ENCODE data around the gene MORN3.
A peak's percentile ranks its signal among the peaks of the same experiment; 100 is the strongest.
"Not testable (repeated sequence)": the region's sequence is repeated elsewhere in the genome, so short reads cannot be mapped to it uniquely, and the experiment has no call there.

The MORN3 gene

GRCh38 chr12:121638298-121639202 is 30.9 kb downstream of the MORN3 start:
- DNase-seq (ENCODE audit: low spot score), result no peak

- no peak for DNase-seq (ENCODE audit: low spot score)
Measured at GRCh38 chr12:121637231-121637914, 32.1 kb downstream of the MORN3 start.

GRCh38 chr12:121634836-121635235 is 34.6 kb downstream of the MORN3 start:
- no peak for DNase-seq (ENCODE audit: low spot score)

- DNase-seq (ENCODE audit: low spot score), result not testable (repeated sequence)
Measured at GRCh38 chr12:121633833-121634196, 35.6 kb downstream of the MORN3 start.

- DNase-seq (ENCODE audit: low spot score), result no peak
Measured at GRCh38 chr12:121632069-121632970, 37.1 kb downstream of the MORN3 start.

DNA sequence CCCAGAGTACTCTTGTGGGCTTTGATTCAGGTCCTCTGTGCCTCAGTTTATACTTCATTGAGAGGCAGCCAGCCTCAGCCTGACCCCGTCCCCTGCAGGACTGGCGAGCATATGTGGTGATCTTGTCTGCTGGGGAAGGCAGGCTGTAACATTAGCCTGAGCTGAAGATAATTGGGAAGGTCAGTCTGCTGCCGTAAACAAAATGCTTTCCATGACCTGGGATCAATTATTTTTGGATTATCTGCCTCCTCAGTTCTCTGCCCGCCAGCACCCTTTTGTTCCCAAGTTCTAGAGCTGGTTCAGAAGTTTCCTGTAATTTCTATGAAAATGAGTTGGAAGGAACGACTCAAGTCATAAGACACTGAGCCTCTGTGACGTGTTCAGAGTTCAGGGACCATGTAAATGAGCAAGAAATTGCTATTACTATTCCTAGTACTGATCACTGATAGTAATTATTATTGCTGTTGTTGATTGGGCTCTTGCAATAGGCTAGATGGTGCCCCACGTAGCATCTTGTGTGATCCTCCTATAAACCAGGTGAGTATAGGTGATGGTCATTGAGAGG is 38.6 kb downstream of the MORN3 start:
- DNase-seq (ENCODE audit: low spot score), result no peak

- DNase-seq (ENCODE audit: low spot score), result no peak
Measured at GRCh38 chr12:121628536-121628935, 40.9 kb downstream of the MORN3 start.

GRCh38 chr12:121628037-121628436 is 41.4 kb downstream of the MORN3 start:
- DNase-seq (ENCODE audit: low spot score), result no peak

DNA sequence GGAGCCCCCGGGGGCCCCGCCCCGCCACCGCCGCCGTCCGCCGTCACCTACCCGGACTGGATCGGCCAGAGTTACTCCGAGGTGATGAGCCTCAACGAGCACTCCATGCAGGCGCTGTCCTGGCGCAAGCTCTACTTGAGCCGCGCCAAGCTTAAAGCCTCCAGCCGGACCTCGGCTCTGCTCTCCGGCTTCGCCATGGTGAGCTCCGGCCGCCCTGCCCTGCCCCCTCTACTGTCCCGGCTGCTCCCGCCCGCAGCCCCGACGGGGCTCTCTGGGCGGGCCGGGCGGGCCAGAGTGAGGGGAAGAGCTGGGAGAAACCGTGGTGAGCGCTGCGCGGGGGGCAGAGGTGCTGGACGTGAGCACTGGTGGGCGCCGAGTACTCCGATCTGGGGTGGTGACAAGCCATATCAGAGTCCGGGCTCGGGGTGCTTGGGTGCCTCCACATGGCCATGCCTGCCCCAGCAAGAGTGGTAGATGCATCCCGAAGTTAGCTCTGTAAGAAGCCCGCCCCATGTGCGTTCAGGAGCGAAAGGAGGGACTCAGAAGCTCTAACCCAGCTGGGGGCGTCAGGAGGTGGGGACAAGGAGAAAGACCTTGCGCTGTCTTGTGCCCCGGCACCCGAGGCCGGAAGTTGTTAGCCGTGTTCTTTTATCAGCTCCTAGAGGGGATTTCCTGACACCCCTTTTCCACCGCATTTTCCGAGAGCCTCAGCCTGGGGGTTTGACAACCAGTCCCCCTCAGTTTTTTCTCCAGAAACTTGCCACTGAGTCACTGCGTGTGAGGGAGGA is 42.4 kb downstream of the MORN3 start:
- DNase-seq (ENCODE audit: low spot score), result peak; percentile 78

- DNase-seq (ENCODE audit: low spot score), result peak; percentile 95
Measured at GRCh38 chr12:121626087-121626852, 43.2 kb downstream of the MORN3 start, which contains the start of gene ORAI1. TSS of gene ORAI1 (plus strand) at chr12:121626530.

DNA sequence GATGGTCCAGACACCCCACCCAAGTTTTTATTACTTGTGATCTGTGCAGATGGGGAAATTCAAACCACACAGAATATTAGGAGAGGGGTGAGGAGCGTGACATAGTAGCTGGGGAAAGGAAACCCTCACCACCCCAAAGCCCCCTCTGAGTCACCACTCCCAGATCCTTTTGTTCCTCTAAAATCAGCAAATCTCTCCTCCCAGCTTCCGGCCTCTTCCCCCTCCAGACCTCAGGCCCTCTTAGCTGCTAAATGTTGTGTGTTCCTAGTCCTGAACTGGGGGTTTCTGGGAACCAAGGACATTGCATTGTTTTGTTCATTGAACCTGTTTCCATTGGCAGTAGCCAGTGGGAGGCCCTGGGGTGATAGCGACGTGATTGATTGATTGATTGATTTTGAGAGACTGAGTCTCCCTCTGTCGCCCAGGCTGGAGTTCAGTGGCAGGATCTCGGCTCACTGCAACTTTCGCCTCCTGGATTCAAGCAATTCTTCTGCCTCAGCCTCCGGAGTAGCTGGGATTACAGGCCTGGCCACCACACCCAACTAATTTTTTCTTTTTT is 49.0 kb downstream of the MORN3 start:
- no peak for DNase-seq (ENCODE audit: low spot score)

DNA sequence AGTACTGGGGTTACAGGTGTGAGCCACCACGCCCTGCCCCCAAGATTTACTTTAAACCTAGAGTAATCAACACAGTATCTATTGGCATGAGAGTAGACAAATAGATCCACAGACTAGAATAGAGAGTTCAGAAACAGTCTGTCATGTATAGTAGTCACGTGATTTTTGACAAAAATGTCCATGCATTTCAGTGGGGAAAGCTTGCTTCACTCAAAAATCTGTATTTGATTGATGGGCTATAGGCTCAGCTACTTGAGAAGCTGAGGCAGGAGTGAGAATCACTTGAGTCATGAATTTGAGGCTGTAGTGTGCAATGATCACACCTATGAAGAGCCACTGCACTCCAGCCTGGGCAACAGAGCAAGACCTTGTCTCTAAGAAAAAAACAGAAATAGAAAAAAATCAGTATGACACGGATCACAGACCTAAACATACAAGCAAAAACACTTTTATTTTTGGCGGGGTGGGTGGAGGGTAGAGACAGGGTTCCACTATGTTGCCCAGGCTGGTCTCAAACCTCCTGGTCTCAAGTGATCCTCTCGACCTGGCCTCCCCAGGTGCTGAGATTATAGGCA is 50.7 kb downstream of the MORN3 start:
- no peak for DNase-seq (ENCODE audit: low spot score)

GRCh38 chr12:121614872-121615467 is 54.5 kb downstream of the MORN3 start:
- DNase-seq (ENCODE audit: low spot score), result no peak

DNA sequence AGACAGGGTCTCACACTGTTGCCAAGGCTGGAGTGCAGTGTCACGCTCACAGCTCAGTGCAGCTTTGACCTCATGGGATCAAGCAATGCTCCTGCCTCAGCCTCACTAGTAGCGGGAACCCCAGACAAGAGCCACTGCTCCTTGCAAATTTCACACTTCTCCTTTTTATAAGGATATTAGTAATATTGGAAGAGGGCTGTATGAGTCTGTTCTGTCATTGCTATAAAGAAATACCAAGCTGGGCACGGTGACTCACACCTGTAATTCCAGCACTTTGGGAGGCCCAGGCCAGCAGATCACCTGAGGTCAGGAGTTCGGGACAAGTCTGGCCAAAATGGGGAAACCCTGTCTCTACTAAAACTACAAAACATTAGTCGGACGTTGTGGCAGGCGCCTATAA is 56.0 kb downstream of the MORN3 start:
- no peak for DNase-seq (ENCODE audit: low spot score)

DNA sequence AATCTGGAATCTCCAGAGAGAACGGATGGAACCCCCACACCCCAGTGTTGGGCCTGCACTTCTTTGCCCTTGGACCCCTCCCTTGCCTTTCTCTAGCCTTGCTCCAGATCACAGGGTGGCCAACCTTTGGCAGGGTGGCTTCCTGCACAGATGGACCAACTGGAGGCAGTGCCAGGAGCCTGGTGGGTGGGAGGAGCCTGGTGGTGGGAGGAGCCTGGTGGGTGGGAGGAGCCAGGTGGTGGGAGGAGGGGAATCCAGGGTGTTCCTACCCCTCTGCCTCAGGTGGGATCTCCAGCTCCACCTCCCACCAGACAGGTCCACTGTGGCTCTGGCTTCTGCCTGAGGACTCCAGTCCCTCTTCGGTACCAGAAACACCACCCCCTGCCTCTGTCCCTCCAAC is 58.1 kb downstream of the MORN3 start:
- no peak for DNase-seq (ENCODE audit: low spot score)

GRCh38 chr12:121610239-121611149 is 59.0 kb downstream of the MORN3 start:
- no peak for DNase-seq (ENCODE audit: low spot score)

GRCh38 chr12:121608301-121608700 is 61.2 kb downstream of the MORN3 start:
- DNase-seq (ENCODE audit: low spot score), result no peak

DNA sequence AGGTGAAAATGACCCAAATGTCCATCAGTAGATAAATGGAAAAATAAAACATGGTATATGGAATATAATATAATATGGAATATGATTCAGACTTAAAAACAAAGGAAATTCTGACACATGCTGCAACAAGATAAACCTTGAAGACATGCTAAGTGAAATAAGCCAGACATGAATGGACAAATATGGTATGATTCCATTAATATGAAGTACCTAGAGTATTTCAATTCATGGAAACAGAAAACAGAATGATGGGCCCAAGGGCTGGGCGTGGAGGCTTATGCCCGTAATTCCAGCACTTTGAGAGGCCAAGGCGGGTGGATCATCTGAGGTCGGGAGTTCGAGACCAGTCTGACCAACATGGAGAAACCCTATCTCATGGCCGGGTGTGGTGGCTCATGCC is 65.9 kb downstream of the MORN3 start:
- DNase-seq (ENCODE audit: low spot score), result no peak
